Panc1 (cell line): ENCODE data around the gene CCDC158. TPM values are rescaled to one million over a fixed set of nuclear protein-coding genes. Genes with fewer than 3 reads are reported as not detected.

Experiments
- ATAC-seq: fragments of 200-7000 bp; cut with Tn5 transposase; 2 replicates; pipeline ENCODE4 v1.9.1; 2020; ENCODE audit warnings: mild to moderate bottlenecking, moderate library complexity
- BruUV-seq: library from RNA; stranded (reverse); fragments of 400-500 nt; replicated peaks from 2 replicates; lab custom pipeline; 2021; lab: Mats Ljungman, UMichigan
- CTCF ChIA-PET: fragments of 300-600 bp; sonication (Branson Sonifier 250); formaldehyde crosslinking; loops from one replicate; lab custom pipeline; 2022; ENCODE audit warnings: antibody characterized with exemption; lab: Charles Lee
- POLR2A ChIA-PET: fragments of 300-600 bp; sonication (Branson Sonifier 250); formaldehyde crosslinking; loops from one replicate; lab custom pipeline; 2022; ENCODE audit warnings: antibody characterized with exemption; lab: Charles Lee
- DNase-seq: peaks from one replicate; pipeline ENCODE4 v3.0.0-alpha.2; 2010; ENCODE audit warnings: low read depth, low spot score
- H3K27ac ChIP-seq: 2 replicates; pipeline ENCODE4 v1.5.1; 2011; ENCODE audit warnings: mild to moderate bottlenecking, low read length, inconsistent platforms
- H3K27me3 ChIP-seq: fragments of 200-500 bp; sonication (Bioruptor generic); 2 replicates; pipeline ENCODE4 v1.6.0; 2014; ENCODE audit warnings: low read length, inconsistent platforms; ENCODE audit not compliant: control insufficient read depth, insufficient read depth
- H3K36me3 ChIP-seq: fragments of 200-500 bp; sonication (Bioruptor generic); 2 replicates; pipeline ENCODE4 v1.5.1; 2014; ENCODE audit warnings: inconsistent platforms, mild to moderate bottlenecking, low read length, moderate library complexity; ENCODE audit not compliant: control insufficient read depth, insufficient read depth
- H3K4me1 ChIP-seq: 2 replicates; pipeline ENCODE4 v1.5.1; 2011; ENCODE audit warnings: inconsistent platforms, mild to moderate bottlenecking, low read length, moderate library complexity; ENCODE audit not compliant: control insufficient read depth, insufficient read depth
- H3K4me3 ChIP-seq, 2 experiments: 2 replicates each; pipeline ENCODE4 v1.5.1; 2011 to 2012; ENCODE audit warnings: low read depth in 2 of 2, low read length in 2 of 2, mild to moderate bottlenecking in 2 of 2, inconsistent platforms in 1 of 2, moderate library complexity in 1 of 2
- H3K9me3 ChIP-seq: fragments of 200-500 bp; sonication (Bioruptor generic); 2 replicates; pipeline ENCODE4 v1.5.1; 2014; ENCODE audit warnings: low read depth, mild to moderate bottlenecking, inconsistent platforms, low read length, moderate library complexity; ENCODE audit not compliant: control insufficient read depth, insufficient read depth
- POLR2AphosphoS5 ChIP-seq: IDR thresholded peaks from 2 replicates; pipeline ENCODE4 v1.6.1; 2012; ENCODE audit warnings: mild to moderate bottlenecking, low read depth, low read length, moderate library complexity
- SIN3A ChIP-seq: IDR thresholded peaks from 2 replicates; pipeline ENCODE4 v1.6.1; 2012; ENCODE audit warnings: low read depth, mild to moderate bottlenecking, low read length, moderate library complexity, borderline replicate concordance; ENCODE audit not compliant: insufficient read depth
- TCF7L2 ChIP-seq: IDR thresholded peaks from 2 replicates; pipeline ENCODE4 v1.6.1; 2011; ENCODE audit warnings: mild to moderate bottlenecking, low read depth, low read length, inconsistent platforms
- in situ Hi-C: cut with HindIII; loops from 2 replicates; pipeline ENCODE4 v1.10.0; 2016; ENCODE audit warnings: low sequenced_read_pairs, low pct_unique_long_range_greater_than_20kb
- intact Hi-C: fragments of 100-400 bp; cut with micrococcal nuclease; formaldehyde crosslinking; loops from one replicate; pipeline ENCODE4 v1.10.0; 2022; ENCODE audit not compliant: unreplicated experiment
- total RNA-seq: library from RNA; stranded (reverse); gene quantifications from one replicate; pipeline ENCODE4 v1.2.1, GENCODE V29; 2021; ENCODE audit not compliant: unreplicated experiment
- TF ChIP-seq, protein P1 (sequence below), 2 experiments: IDR thresholded peaks; 2 replicates each; pipeline ENCODE4 v1.6.1; 2011 to 2012; ENCODE audit warnings: low read depth in 2 of 2, control low read depth in 1 of 2, low read length in 1 of 2, mild to moderate bottlenecking in 1 of 2, moderate library complexity in 1 of 2; ENCODE audit not compliant: insufficient read depth in 1 of 2
- TF ChIP-seq, protein P2 (sequence below): fragments of 450-650 bp; IDR thresholded peaks from 2 replicates; pipeline ENCODE4 v1.5.1; 2017; ENCODE audit warnings: mild to moderate bottlenecking

CCDC158 gene
- total RNA-seq, 1 experiment from 2014 or later, result 0.28 TPM

DNA sequence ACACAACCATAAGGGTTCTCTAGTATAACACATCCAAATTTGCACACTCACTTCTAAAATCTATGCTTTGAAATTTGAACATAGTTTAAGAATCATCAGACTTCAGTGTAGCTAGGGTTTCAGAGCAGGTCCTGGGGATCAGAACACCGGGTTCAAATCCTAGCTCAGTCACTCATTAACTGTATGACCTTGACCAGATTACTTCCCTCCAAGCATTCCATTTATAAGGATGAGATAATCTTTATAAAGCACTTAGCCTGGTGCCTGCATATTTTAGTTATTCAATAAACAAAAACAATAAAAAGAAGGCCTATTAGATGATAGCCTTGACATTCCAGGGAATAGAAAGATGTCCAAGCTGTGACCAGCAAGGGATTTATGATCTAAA, 119.2 kb downstream of the CCDC158 start:
- TF ChIP-seq POLR2AphosphoS5 (no peak), SIN3A (no peak)
- TF ChIP-seq, protein P1, sequence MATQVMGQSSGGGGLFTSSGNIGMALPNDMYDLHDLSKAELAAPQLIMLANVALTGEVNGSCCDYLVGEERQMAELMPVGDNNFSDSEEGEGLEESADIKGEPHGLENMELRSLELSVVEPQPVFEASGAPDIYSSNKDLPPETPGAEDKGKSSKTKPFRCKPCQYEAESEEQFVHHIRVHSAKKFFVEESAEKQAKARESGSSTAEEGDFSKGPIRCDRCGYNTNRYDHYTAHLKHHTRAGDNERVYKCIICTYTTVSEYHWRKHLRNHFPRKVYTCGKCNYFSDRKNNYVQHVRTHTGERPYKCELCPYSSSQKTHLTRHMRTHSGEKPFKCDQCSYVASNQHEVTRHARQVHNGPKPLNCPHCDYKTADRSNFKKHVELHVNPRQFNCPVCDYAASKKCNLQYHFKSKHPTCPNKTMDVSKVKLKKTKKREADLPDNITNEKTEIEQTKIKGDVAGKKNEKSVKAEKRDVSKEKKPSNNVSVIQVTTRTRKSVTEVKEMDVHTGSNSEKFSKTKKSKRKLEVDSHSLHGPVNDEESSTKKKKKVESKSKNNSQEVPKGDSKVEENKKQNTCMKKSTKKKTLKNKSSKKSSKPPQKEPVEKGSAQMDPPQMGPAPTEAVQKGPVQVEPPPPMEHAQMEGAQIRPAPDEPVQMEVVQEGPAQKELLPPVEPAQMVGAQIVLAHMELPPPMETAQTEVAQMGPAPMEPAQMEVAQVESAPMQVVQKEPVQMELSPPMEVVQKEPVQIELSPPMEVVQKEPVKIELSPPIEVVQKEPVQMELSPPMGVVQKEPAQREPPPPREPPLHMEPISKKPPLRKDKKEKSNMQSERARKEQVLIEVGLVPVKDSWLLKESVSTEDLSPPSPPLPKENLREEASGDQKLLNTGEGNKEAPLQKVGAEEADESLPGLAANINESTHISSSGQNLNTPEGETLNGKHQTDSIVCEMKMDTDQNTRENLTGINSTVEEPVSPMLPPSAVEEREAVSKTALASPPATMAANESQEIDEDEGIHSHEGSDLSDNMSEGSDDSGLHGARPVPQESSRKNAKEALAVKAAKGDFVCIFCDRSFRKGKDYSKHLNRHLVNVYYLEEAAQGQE (IDR thresholded peaks at IDR 0.05; ENCODE audit: insufficient read depth in 1 of 2, low read depth in 2 of 2, low read length in 1 of 2), result no peak
- POLR2A ChIA-PET, result no interaction called here
- peak overlapping the region; percentile 61; the same call in 1 of the 2 replicates for H3K27ac ChIP-seq
- H3K4me3 ChIP-seq, result no peak overlapping the region
- DNase-seq (no peak), ATAC-seq (no peak)
- CTCF ChIA-PET, result no interaction called here
- H3K4me1 ChIP-seq, result peaks cover 17% of the 10 kb centered on the region
- intact Hi-C loops (no loop called here), in situ Hi-C loops (no loop called here)
- no TSS peak for BruUV-seq
- H3K36me3 ChIP-seq, result no peaks in the 10 kb centered on the region; the same call in 1 of the 2 replicates
- H3K27me3 ChIP-seq, result no peaks in the 10 kb centered on the region
- no peaks in the 10 kb centered on the region for H3K9me3 ChIP-seq

DNA sequence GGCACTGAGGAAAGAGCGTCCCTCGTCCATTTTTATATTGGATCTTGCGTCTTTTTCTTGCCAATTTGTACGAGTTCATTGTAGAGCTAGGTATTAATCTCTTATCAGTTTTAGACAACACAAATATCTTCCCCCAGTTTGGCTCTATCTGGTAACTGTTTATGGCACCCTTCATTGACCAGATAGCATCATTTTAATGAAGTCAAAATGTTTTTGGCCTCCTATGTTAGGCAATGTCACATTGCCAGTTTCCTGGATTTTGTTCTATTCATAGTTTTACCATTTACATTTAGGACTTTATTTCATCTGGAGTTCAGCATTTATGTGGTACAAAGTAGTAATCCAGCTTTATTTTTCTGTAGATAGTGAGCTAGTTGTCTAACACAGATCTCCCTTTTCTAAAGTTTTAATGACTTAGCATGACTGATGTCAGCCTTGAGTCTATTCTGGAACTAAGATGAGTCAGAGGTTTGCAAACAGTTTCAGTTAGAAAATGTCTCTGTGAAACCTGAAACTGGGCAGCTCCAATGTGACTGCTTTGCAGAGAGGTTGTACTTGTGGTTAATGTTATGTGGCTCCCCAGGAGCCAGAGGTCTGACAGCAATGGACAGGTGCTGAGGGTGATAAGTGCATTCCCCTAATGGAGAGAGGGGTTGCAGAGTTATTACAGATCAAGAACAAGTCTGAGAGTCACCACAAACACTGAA, 119.7 kb downstream of the CCDC158 start:
- no peaks in the 10 kb centered on the region for H3K27me3 ChIP-seq
- ATAC-seq (peak; percentile 64), DNase-seq (peak; percentile 65)
- ChIA-PET POLR2A (no interaction called here), CTCF (no interaction called here)
- H3K4me1 ChIP-seq, result peaks cover 17% of the 10 kb centered on the region
- no peaks in the 10 kb centered on the region for H3K9me3 ChIP-seq
- no peak overlapping the region for H3K4me3 ChIP-seq
- intact Hi-C loops, result no loop called here
- H3K27ac ChIP-seq, result peak overlapping the region; percentile 55
- in situ Hi-C loops, result no loop called here
- no TSS peak for BruUV-seq
- TF ChIP-seq POLR2AphosphoS5 (no peak), TCF7L2 (no peak), SIN3A (no peak)
- TF ChIP-seq, protein P1 (IDR thresholded peaks at IDR 0.05; ENCODE audit: insufficient read depth in 1 of 2, low read depth in 2 of 2, low read length in 1 of 2), result no peak
- TF ChIP-seq, protein P2, sequence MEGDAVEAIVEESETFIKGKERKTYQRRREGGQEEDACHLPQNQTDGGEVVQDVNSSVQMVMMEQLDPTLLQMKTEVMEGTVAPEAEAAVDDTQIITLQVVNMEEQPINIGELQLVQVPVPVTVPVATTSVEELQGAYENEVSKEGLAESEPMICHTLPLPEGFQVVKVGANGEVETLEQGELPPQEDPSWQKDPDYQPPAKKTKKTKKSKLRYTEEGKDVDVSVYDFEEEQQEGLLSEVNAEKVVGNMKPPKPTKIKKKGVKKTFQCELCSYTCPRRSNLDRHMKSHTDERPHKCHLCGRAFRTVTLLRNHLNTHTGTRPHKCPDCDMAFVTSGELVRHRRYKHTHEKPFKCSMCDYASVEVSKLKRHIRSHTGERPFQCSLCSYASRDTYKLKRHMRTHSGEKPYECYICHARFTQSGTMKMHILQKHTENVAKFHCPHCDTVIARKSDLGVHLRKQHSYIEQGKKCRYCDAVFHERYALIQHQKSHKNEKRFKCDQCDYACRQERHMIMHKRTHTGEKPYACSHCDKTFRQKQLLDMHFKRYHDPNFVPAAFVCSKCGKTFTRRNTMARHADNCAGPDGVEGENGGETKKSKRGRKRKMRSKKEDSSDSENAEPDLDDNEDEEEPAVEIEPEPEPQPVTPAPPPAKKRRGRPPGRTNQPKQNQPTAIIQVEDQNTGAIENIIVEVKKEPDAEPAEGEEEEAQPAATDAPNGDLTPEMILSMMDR, result no peak
- no peaks in the 10 kb centered on the region for H3K36me3 ChIP-seq
